GM21619 (cell line): ENCODE data around the gene SHLD2.
"Not testable (repeated sequence)": the region's sequence is repeated elsewhere in the genome, so short reads cannot be mapped to it uniquely, and the experiment has no call there.

Experiments used
- ATAC-seq: cut with Tn5 transposase; IDR thresholded peaks from one replicate; pipeline ENCODE4 v1.9.1; 2021; ENCODE audit not compliant: unreplicated experiment

The SHLD2 gene, protein sequence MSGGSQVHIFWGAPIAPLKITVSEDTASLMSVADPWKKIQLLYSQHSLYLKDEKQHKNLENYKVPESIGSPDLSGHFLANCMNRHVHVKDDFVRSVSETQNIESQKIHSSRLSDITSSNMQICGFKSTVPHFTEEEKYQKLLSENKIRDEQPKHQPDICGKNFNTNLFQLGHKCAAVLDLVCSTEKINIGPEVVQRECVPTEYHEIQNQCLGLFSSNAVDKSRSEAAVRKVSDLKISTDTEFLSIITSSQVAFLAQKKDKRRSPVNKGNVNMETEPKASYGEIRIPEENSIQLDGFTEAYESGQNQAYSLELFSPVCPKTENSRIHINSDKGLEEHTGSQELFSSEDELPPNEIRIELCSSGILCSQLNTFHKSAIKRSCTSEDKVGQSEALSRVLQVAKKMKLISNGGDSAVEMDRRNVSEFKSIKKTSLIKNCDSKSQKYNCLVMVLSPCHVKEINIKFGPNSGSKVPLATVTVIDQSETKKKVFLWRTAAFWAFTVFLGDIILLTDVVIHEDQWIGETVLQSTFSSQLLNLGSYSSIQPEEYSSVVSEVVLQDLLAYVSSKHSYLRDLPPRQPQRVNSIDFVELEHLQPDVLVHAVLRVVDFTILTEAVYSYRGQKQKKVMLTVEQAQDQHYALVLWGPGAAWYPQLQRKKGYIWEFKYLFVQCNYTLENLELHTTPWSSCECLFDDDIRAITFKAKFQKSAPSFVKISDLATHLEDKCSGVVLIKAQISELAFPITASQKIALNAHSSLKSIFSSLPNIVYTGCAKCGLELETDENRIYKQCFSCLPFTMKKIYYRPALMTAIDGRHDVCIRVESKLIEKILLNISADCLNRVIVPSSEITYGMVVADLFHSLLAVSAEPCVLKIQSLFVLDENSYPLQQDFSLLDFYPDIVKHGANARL

GRCh38 chr10:87094373-87095235, at the start of gene SHLD2, which contains the start of gene GLUD1:
Gene SHLD2, plus strand, starts transcription at chr10:87095206. Its CDS starts 56,149 bp downstream, at chr10:87151355.
Gene GLUD1, minus strand, starts transcription at chr10:87094843. Its CDS starts 74 bp downstream, at chr10:87094769.
- ATAC-seq = peak; percentile 56

GRCh38 chr10:87045434-87045938, 49.5 kb upstream of the SHLD2 start:
- ATAC-seq = no peak

DNA sequence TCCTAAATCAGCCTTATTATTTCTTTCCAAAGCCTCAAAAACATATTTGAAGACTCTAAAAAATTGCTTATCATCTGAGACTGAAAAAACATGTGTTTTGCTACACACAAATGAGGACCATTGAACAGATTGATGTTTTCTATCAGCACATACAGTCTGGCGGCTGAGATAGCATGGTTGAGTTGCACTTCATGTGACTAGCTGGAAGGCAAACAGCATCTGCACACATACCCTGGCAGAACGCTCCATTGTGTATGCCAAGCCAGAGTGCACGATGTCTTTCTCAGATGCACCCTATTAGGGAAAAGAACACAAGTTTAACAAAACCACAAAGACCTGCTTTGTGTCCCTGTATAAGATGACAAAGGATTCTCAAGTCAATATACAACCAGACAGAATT, 41.9 kb upstream of the SHLD2 start:
- no peak for ATAC-seq

- ATAC-seq = no peak
These were observed 41.3 kb upstream of the SHLD2 start for GRCh38 chr10:87053577-87054181.

- no peak for ATAC-seq
These were observed 40.4 kb upstream of the SHLD2 start for GRCh38 chr10:87054373-87055295.

GRCh38 chr10:87058171-87058570, 36.8 kb upstream of the SHLD2 start:
- no peak for ATAC-seq

DNA sequence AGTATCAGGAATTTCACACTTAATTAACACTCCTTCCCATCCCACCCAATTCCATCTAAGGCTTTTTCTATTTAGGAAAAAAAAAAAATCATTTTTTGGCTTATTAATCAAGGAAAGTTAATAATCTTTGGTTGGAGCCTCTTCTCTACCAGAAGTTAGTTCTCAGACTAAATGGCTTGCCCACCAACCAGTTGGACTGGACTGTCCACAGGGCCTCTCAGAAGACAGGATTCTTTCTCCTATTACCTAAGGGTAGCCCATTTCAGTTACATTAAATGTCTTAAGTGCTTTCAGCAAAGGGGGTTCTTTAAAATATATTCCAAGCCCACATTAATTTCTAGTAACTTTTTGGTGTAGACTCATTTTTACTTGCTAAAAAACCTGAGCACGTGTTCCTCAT, 35.6 kb upstream of the SHLD2 start:
- ATAC-seq = no peak

- ATAC-seq = no peak
These were observed 34.6 kb upstream of the SHLD2 start for GRCh38 chr10:87060280-87060928.

DNA sequence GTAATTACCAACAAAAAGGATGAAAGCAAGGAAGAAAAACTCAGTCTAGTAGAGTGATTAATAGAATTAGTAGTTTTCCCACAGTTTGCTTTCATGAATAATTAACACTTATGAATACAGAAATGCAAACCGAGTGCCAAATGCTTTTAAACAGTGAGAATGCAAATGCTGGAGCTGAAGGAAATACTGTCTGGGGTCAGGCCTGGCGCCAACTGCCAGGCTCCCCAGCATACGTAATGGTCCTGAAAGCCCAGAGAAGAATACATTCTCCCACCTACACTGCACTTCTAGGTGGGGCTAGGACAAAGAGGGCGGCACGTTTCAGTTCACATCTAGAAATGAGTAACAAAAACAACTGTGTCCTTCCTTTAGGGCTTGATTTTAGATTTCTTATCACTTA, 30.4 kb upstream of the SHLD2 start:
- ATAC-seq = no peak

DNA sequence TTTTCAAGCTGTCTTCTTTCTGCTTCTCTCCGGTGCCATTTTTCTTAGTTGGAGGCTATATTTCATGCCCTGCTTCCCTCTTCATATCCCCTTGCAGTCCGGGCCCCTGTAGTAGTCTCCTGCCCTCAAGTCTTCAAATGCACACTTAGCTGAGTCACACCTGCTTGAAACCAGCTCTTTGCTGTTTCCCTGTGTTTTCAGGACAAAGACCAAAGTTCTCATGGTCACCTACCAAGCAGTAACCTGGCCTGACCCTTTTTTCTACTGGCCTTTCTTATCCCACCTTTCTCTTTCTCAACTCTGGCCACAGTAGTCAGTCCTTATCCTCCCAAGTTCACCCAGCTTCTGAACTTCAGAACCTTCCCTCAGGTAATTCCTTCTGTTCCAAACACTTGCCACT, 28.8 kb upstream of the SHLD2 start:
- no peak for ATAC-seq

GRCh38 chr10:87066865-87067264, 28.1 kb upstream of the SHLD2 start:
- no peak for ATAC-seq

GRCh38 chr10:87068281-87068680, 26.7 kb upstream of the SHLD2 start:
- no peak for ATAC-seq

- no peak for ATAC-seq
These were observed 22.6 kb upstream of the SHLD2 start for GRCh38 chr10:87072449-87072848.

DNA sequence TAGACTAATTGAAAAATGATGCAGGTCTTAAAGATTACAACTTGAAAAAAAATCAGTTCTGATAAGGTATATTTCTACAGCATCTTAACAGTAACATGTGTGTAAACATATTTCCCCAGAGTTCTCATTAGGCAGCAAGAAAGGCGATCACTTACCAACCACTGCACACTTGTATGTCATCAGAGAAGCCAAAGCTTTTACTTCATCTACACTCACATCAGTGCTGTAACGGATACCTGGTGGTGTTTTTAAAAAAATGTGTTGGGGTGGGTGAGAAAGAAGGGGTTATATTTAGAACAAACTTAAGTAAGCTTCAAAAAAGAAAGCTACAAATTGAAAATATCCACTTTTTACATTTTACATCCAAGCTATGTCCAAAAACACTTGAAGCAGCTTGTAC, 18.6 kb upstream of the SHLD2 start:
- ATAC-seq = not testable (repeated sequence)

- ATAC-seq = no peak
These were observed 15.7 kb upstream of the SHLD2 start for GRCh38 chr10:87079106-87079836.

DNA sequence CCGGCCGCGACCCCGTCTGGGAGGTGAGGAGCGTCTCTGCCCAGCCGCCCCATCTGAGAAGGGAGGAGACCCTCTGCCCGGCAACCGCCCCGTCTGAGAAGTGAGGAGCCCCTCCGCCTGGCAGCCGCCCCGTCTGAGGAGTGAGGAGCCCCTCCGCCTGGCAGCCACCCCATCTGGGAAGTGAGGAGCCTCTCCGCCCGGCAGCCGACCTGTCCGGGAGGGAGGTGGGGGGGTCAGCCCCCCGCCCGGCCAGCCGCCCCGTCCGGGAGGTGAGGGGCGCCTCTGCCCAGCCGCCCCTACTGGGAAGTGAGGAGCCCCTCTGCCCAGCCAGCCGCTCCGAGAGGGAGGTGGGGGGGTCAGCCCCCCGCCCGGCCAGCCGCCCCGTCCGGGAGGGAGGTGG, 14.4 kb upstream of the SHLD2 start:
- not testable (repeated sequence) for ATAC-seq

- not testable (repeated sequence) for ATAC-seq
These were observed 13.4 kb upstream of the SHLD2 start for GRCh38 chr10:87081574-87081973.

DNA sequence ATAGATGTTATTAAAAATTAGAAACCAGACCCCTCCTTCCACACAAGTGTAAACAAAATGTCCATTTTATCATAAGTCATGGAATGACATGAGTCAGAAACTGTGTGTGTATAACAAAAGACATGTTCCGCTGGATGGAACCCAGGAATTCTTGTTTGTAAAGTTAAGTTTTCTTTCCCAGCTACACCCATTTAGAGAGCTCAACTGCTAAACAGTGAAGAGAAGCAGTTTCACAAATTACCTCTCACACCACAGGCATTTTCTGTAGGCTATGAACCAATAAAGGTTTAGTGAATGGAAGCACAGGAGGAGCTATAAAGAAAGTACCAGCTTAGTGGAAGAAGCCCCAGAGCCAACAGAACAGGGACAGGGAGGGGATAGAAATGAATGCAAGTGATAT, 12.8 kb upstream of the SHLD2 start:
- not testable (repeated sequence) for ATAC-seq
